RWPE2 (cell line): Measurements from ENCODE around the gene SLC6A15.

Experiments used
- ATAC-seq: fragments of 200-7000 bp; cut with Tn5 transposase; 3 replicates; pipeline ENCODE4 v1.9.1; 2021; ENCODE audit warnings: low read depth
- DNase-seq: peaks from one replicate; pipeline ENCODE4 v3.0.0-alpha.2; 2020; ENCODE audit warnings: low spot score
- H3K27ac ChIP-seq: fragments of 450-650 bp; 2 replicates; pipeline ENCODE4 v1.5.1; 2017; ENCODE audit warnings: mild to moderate bottlenecking; ENCODE audit not compliant: poor library complexity, severe bottlenecking
- H3K27me3 ChIP-seq: fragments of 250-450 bp; sonication (Bioruptor Pico); 2 replicates; pipeline ENCODE4 v1.5.1; 2021; ENCODE audit warnings: mild to moderate bottlenecking, moderate library complexity; ENCODE audit not compliant: insufficient read depth, poor library complexity, severe bottlenecking
- H3K36me3 ChIP-seq: fragments of 250-450 bp; sonication (Bioruptor Pico); 2 replicates; pipeline ENCODE4 v1.5.1; 2020; ENCODE audit warnings: low read depth, mild to moderate bottlenecking, moderate library complexity
- H3K4me1 ChIP-seq: fragments of 250-450 bp; sonication (Bioruptor Pico); 2 replicates; pipeline ENCODE4 v1.5.1; 2021; ENCODE audit warnings: mild to moderate bottlenecking, moderate library complexity; ENCODE audit not compliant: insufficient read depth, poor library complexity, severe bottlenecking
- H3K4me3 ChIP-seq: fragments of 250-450 bp; sonication (Bioruptor Pico); 2 replicates; pipeline ENCODE4 v1.5.1; 2021; ENCODE audit warnings: mild to moderate bottlenecking, moderate library complexity; ENCODE audit not compliant: severe bottlenecking
- H3K9me3 ChIP-seq: fragments of 250-450 bp; sonication (Bioruptor Pico); 2 replicates; pipeline ENCODE4 v1.5.1; 2021; ENCODE audit warnings: mild to moderate bottlenecking, moderate library complexity; ENCODE audit not compliant: severe bottlenecking
- TF ChIP-seq, protein P1 (sequence below): fragments of 450-650 bp; IDR thresholded peaks from one replicate; pipeline ENCODE4 v1.5.1; 2017; ENCODE audit warnings: mild to moderate bottlenecking, moderate library complexity; ENCODE audit not compliant: poor library complexity, severe bottlenecking

SLC6A15 gene

DNA sequence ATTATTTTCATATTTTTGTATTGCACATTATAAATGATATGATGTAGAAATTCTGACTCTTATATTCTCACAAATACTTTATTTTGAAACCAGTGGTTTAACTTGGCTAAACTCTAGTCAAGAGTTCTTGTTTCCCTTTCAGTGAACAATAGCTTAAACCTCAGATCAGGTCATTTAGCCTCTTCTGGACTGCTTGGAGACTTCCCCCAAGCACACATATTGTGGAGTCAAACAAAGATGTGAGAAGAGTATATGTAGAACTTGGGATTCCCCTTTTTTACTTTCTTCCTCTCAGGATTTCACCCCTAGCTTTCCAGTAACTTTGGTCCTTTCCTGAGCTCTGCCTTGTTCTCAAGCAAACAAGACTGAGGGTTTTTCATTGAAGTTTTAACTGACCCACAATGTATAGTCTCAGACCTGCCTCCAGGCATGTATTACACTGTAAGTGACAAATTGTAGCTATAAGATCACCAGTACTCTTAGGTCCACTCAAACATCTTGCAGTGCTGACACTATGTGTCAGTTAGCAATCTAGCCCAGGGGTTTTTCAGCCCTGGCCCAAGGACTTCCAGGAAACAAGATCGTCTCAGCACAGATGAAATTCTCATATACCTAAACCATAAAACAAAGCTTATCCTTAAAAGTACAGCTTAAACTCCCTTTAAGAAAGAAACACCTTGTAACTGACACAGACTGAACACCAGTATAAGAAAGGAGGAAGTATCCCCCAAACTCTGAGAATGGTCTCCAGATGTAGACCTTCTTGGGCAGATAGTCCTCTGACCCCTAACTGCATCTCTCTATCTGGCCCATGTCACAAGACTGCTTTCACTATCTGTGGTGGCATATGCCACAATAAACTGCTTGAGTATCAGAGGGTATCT is 98.6 kb downstream of the SLC6A15 start:
- H3K4me3 ChIP-seq: no peak overlapping the region
- no peak overlapping the region for H3K27ac ChIP-seq
- H3K4me1 ChIP-seq: no peaks in the 10 kb centered on the region
- DNase-seq (no peak), ATAC-seq (no peak)
- no peaks in the 10 kb centered on the region for H3K9me3 ChIP-seq
- no peaks in the 10 kb centered on the region for H3K36me3 ChIP-seq
- H3K27me3 ChIP-seq: no peaks in the 10 kb centered on the region
- TF ChIP-seq, protein P1, sequence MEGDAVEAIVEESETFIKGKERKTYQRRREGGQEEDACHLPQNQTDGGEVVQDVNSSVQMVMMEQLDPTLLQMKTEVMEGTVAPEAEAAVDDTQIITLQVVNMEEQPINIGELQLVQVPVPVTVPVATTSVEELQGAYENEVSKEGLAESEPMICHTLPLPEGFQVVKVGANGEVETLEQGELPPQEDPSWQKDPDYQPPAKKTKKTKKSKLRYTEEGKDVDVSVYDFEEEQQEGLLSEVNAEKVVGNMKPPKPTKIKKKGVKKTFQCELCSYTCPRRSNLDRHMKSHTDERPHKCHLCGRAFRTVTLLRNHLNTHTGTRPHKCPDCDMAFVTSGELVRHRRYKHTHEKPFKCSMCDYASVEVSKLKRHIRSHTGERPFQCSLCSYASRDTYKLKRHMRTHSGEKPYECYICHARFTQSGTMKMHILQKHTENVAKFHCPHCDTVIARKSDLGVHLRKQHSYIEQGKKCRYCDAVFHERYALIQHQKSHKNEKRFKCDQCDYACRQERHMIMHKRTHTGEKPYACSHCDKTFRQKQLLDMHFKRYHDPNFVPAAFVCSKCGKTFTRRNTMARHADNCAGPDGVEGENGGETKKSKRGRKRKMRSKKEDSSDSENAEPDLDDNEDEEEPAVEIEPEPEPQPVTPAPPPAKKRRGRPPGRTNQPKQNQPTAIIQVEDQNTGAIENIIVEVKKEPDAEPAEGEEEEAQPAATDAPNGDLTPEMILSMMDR: no peak

DNA sequence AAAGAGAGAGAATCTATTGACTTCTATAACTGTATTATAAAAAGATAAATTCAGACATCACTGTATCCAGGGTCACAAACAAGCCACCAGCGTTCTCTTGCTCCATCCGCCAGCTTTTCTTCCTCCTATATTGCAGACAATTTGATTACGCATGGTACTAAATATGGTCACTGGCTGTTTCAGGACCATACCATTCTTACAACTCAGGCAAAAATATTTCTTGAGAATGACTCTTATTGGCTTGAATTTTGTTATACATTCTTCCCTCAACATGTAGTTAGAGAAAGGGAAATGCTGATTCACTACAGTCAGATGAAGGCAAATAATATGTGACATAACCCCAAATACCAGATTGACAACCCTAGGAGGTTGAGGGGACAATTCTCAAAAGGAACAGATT is 101.3 kb downstream of the SLC6A15 start:
- Histone ChIP-seq H3K27ac (no peak overlapping the region), H3K4me3 (no peak overlapping the region), H3K27me3 (no peaks in the 10 kb centered on the region), H3K9me3 (no peaks in the 10 kb centered on the region), H3K4me1 (no peaks in the 10 kb centered on the region), H3K36me3 (no peaks in the 10 kb centered on the region)
- TF ChIP-seq, protein P1: no peak
- DNase-seq (no peak), ATAC-seq (no peak)

DNA sequence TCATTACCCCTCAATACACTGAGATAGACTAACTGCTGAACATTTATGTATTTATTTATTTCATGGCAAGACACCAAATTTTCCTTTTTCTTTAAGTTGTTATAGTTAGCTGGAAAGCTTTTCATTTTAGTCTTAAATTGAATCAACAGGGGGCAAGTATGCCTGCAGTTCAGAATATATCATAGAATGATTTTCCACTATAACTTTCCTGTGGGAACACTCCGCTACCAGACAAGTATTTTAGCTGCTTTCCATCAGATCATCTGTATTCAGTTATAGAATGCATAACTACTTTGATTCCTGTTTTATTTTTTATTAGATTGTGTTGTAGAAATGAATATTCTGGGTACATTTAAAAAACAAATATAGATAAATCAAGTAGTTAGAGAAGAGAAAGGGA is 102.0 kb downstream of the SLC6A15 start:
- no peaks in the 10 kb centered on the region for H3K36me3 ChIP-seq
- H3K4me3 ChIP-seq: no peak overlapping the region
- no peaks in the 10 kb centered on the region for H3K27me3 ChIP-seq
- TF ChIP-seq, protein P1: no peak
- ATAC-seq: no peak
- no peaks in the 10 kb centered on the region for H3K4me1 ChIP-seq
- H3K27ac ChIP-seq: no peak overlapping the region
- no peak for DNase-seq
- H3K9me3 ChIP-seq: no peaks in the 10 kb centered on the region
